HepG2 (cell line): ENCODE measurements around the gene SGCE. TPM values are rescaled to one million over a fixed set of nuclear protein-coding genes. Genes with fewer than 3 reads are reported as not detected.

ENCODE experiments used
- ATF1 ChIP-seq: IDR thresholded peaks from 2 replicates; pipeline ENCODE4 v1.6.1; 2016; ENCODE audit warnings: mild to moderate bottlenecking, control low read depth
- DNMT3B ChIP-seq: conservative IDR thresholded peaks from 2 replicates; pipeline ENCODE4 v1.6.1; 2016; ENCODE audit warnings: missing biosample characterization, control low read depth
- HCFC1 ChIP-seq: fragments of 150-350 bp; IDR thresholded peaks from 2 replicates; pipeline ENCODE4 v1.6.1; 2014; ENCODE audit warnings: low read depth, low read length
- HNRNPK ChIP-seq: fragments of 200-400 bp; formaldehyde crosslinking; IDR thresholded peaks from 2 replicates; pipeline ENCODE4 v1.6.1; 2018; ENCODE audit warnings: low read length, low read depth, moderate library complexity, mild to moderate bottlenecking; ENCODE audit not compliant: poor library complexity, severe bottlenecking
- IKZF4 ChIP-seq: sonication (generic); formaldehyde crosslinking; IDR thresholded peaks from 2 replicates; pipeline ENCODE4 v1.5.1; 2020; ENCODE audit warnings: borderline replicate concordance, mild to moderate bottlenecking, low read depth, missing genetic modification reagents; ENCODE audit errors: not compliant biosample characterization
- ISL2 ChIP-seq: sonication (generic); formaldehyde crosslinking; IDR thresholded peaks from 2 replicates; pipeline ENCODE4 v1.5.0; 2020; ENCODE audit warnings: missing genetic modification reagents
- KDM5A ChIP-seq: fragments of 200-600 bp; sonication (generic); IDR thresholded peaks from 2 replicates; pipeline ENCODE4 v1.7.0; 2018; ENCODE audit warnings: antibody characterized with exemption, mild to moderate bottlenecking, low read length, borderline replicate concordance
- NFIC ChIP-seq: IDR thresholded peaks from 2 replicates; pipeline ENCODE4 v1.6.1; 2012; ENCODE audit warnings: mild to moderate bottlenecking, low read length, inconsistent platforms
- PPARG ChIP-seq: conservative IDR thresholded peaks from 2 replicates; pipeline ENCODE4 v1.6.1; 2016; ENCODE audit warnings: missing biosample characterization, missing genetic modification reagents
- PRMT3 ChIP-seq: sonication (generic); formaldehyde crosslinking; IDR thresholded peaks from 2 replicates; pipeline ENCODE4 v1.8.1; 2022; ENCODE audit warnings: low read depth, mild to moderate bottlenecking, moderate library complexity, missing genetic modification reagents, borderline replicate concordance
- RARG ChIP-seq: sonication (generic); formaldehyde crosslinking; IDR thresholded peaks from 2 replicates; pipeline ENCODE4 v1.4.0; 2020; ENCODE audit warnings: low read depth, mild to moderate bottlenecking, missing genetic modification reagents
- RNF2 ChIP-seq: fragments of 450-650 bp; conservative IDR thresholded peaks from 2 replicates; pipeline ENCODE4 v1.6.1; 2016; ENCODE audit warnings: low read depth
- SAP130 ChIP-seq: IDR thresholded peaks from 2 replicates; pipeline ENCODE4 v1.6.1; 2016; ENCODE audit warnings: low read depth
- SRY ChIP-seq: sonication (generic); formaldehyde crosslinking; IDR thresholded peaks from 2 replicates; pipeline ENCODE4 v1.8.0; 2022; ENCODE audit warnings: mild to moderate bottlenecking, missing genetic modification reagents
- TOPORS ChIP-seq: sonication (generic); formaldehyde crosslinking; IDR thresholded peaks from 2 replicates; pipeline ENCODE4 v1.8.0; 2023; ENCODE audit warnings: mild to moderate bottlenecking, missing genetic modification reagents
- ZNF614 ChIP-seq: IDR thresholded peaks from 2 replicates; pipeline ENCODE4 v1.6.1; 2018; ENCODE audit warnings: missing biosample characterization, missing genetic modification reagents, inconsistent platforms, borderline replicate concordance
- ZNF891 ChIP-seq: sonication (generic); formaldehyde crosslinking; IDR thresholded peaks from 2 replicates; pipeline ENCODE4 v1.5.0; 2020; ENCODE audit warnings: mild to moderate bottlenecking, missing genetic modification reagents
- ZSCAN20 ChIP-seq: sonication (generic); formaldehyde crosslinking; IDR thresholded peaks from 2 replicates; pipeline ENCODE4 v1.4.0; 2020; ENCODE audit warnings: missing genetic modification reagents, mild to moderate bottlenecking, borderline replicate concordance
- polyA plus RNA-seq, 8 experiments: library from polyadenylated mRNA; depleted of rRNA in 3 of 8; stranded (reverse) in 7 of 8; unstranded in 1 of 8; fragments of >200 nt; fragmentation: Illumina TruSeq in 4 of 8; extraction: Trizol in 4 of 8; gene quantifications; 2 replicates each; pipeline versions ENCODE4 v1.2.1 to v1.2.3, GENCODE V29; 2011 to 2016; ENCODE audit warnings: low read depth in 4 of 8, missing spikeins in 1 of 8, mixed read lengths in 1 of 8; ENCODE audit not compliant: insufficient read depth in 1 of 8
- total RNA-seq, 5 experiments: library from RNA; depleted of rRNA; stranded (reverse); fragments of >200 nt; fragmentation: Illumina TruSeq; extraction: Trizol; gene quantifications; 2 replicates each; pipeline ENCODE4 v1.2.3, GENCODE V29; 2016; ENCODE audit warnings: low read depth in 1 of 5
- TF ChIP-seq, protein P1 (sequence below): sonication (generic); formaldehyde crosslinking; conservative IDR thresholded peaks from 2 replicates; pipeline ENCODE4 v1.4.0; 2020; ENCODE audit warnings: missing genetic modification reagents
- TF ChIP-seq, protein P2 (sequence below): sonication (generic); formaldehyde crosslinking; IDR thresholded peaks from 2 replicates; pipeline ENCODE4 v1.4.0; 2020; ENCODE audit warnings: missing genetic modification reagents
- TF ChIP-seq, protein P3 (sequence below): IDR thresholded peaks from 2 replicates; pipeline ENCODE4 v1.6.1; 2016; ENCODE audit warnings: low read depth
- TF ChIP-seq, protein P4 (sequence below): sonication (generic); formaldehyde crosslinking; IDR thresholded peaks from 2 replicates; pipeline ENCODE4 v1.8.1; 2023; ENCODE audit warnings: mild to moderate bottlenecking, moderate library complexity, missing genetic modification reagents

Gene SGCE
- total and polyA plus RNA-seq, 2 of the 13 experiments (the other 11 are each of a cell fraction or from before 2014, with no cell fraction given): 52.3 to 71.1 TPM

DNA sequence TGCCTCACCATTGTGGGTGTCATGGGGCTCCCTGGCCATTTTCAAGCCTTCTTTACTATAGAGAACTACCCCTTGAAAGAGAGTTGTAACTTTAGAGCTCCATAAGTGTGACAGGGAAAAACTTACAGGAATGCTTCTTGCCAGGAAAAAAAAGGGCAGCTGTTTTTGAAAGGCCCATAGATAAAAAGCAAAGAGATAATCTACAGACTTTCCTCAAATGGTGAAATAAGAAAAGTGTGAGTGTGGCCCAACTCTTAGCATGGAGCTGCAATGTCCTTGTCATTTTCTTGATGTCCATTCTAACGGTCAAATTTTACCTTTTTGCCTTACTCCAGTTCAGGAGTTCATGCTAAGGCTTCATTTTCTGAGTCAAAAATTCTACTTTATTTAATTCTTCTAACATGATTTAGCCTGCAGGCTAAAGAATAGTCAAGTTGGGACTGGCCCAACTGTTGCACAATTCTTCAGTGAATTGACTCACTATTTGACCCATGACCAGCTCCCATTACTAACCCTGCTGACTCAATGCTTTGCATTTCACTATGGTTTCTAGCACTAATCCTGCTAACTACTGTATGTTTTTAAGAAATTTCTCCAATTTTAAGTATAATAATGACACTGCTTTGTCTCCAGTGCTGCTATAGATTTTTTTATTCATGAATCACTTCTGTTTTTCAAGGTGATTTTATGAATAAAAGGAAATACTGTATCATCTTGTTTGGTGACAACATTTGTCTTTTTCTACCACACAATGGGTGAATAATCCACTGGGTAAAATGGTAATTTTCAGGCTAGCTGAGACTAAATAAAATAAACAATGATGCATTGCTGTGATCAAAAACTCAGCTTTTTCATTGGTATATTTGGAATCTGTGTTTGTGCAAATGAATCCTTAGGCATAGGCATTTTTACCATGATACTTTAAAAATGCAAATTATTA, 41.4 kb upstream of the SGCE start (continued):
- TF ChIP-seq, protein P1, sequence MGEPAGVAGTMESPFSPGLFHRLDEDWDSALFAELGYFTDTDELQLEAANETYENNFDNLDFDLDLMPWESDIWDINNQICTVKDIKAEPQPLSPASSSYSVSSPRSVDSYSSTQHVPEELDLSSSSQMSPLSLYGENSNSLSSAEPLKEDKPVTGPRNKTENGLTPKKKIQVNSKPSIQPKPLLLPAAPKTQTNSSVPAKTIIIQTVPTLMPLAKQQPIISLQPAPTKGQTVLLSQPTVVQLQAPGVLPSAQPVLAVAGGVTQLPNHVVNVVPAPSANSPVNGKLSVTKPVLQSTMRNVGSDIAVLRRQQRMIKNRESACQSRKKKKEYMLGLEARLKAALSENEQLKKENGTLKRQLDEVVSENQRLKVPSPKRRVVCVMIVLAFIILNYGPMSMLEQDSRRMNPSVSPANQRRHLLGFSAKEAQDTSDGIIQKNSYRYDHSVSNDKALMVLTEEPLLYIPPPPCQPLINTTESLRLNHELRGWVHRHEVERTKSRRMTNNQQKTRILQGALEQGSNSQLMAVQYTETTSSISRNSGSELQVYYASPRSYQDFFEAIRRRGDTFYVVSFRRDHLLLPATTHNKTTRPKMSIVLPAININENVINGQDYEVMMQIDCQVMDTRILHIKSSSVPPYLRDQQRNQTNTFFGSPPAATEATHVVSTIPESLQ (CRISPR knock-in tag): no peak
- 0 out of 2 replicates have a peak, but pooled peaks have one; percentile 30 for TF ChIP-seq ZNF614 (CRISPR knock-in tag)
- TF ChIP-seq ATF1 (CRISPR knock-in tag): 0 out of 2 replicates have a peak, but pooled peaks have one; percentile 25
- TF ChIP-seq, protein P2, sequence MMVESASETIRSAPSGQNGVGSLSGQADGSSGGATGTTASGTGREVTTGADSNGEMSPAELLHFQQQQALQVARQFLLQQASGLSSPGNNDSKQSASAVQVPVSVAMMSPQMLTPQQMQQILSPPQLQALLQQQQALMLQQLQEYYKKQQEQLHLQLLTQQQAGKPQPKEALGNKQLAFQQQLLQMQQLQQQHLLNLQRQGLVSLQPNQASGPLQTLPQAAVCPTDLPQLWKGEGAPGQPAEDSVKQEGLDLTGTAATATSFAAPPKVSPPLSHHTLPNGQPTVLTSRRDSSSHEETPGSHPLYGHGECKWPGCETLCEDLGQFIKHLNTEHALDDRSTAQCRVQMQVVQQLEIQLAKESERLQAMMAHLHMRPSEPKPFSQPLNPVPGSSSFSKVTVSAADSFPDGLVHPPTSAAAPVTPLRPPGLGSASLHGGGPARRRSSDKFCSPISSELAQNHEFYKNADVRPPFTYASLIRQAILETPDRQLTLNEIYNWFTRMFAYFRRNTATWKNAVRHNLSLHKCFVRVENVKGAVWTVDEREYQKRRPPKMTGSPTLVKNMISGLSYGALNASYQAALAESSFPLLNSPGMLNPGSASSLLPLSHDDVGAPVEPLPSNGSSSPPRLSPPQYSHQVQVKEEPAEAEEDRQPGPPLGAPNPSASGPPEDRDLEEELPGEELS (CRISPR knock-in tag): peak; percentile 48; the same call in 1 of the 2 replicates
- TF ChIP-seq PRMT3: no peak
- no peak for TF ChIP-seq HNRNPK
- no peak for TF ChIP-seq RARG (CRISPR knock-in tag)
- TF ChIP-seq KDM5A: no peak
- no peak for TF ChIP-seq TOPORS (CRISPR knock-in tag)
- peak; percentile 52; the same call in 1 of the 2 replicates for TF ChIP-seq ISL2 (CRISPR knock-in tag)
- TF ChIP-seq PPARG (CRISPR knock-in tag): peak; percentile 83
- TF ChIP-seq HCFC1: no peak
- no peak for TF ChIP-seq ZNF891 (CRISPR knock-in tag)
- TF ChIP-seq DNMT3B: 0 out of 2 replicates have a peak, but pooled peaks have one; percentile 7
- TF ChIP-seq IKZF4: no peak
- peak; percentile 80; the same call in 1 of the 2 replicates for TF ChIP-seq ZSCAN20 (CRISPR knock-in tag)
- peak; percentile 35; the same call in 1 of the 2 replicates for TF ChIP-seq SAP130 (CRISPR knock-in tag)
- TF ChIP-seq, protein P3, sequence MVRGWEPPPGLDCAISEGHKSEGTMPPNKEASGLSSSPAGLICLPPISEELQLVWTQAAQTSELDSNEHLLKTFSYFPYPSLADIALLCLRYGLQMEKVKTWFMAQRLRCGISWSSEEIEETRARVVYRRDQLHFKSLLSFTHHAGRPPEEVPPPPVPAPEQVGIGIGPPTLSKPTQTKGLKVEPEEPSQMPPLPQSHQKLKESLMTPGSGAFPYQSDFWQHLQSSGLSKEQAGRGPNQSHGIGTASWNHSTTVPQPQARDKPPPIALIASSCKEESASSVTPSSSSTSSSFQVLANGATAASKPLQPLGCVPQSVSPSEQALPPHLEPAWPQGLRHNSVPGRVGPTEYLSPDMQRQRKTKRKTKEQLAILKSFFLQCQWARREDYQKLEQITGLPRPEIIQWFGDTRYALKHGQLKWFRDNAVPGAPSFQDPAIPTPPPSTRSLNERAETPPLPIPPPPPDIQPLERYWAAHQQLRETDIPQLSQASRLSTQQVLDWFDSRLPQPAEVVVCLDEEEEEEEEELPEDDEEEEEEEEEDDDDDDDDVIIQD (CRISPR knock-in tag): peak; percentile 99
- TF ChIP-seq, protein P4, sequence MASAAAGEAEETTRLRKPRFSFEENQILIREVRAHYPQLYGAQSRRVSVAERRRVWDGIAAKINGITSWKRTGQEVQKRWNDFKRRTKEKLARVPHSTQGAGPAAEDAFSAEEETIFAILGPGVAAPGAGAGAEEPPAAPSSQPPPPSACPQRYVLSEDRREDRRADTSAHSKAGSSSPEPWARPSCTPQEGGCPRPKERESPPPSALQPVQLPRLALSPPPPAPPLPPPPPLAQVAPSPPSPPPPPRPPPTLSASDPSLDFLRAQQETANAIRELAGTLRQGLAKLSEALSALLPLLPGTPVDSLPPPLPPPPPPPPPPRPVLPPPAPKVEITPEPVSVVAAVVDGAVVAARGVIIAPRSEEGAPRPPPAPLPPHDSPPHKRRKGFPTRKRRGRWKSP (CRISPR knock-in tag): no peak; the same call in 1 of the 2 replicates
- TF ChIP-seq SRY (CRISPR knock-in tag): no peak
- TF ChIP-seq RNF2: no peak
- TF ChIP-seq NFIC: peak; percentile 78
